Measurements from ENCODE around the gene IFNB1.
A peak's percentile ranks its signal among the peaks of the same experiment; 100 is the strongest.

IFNB1 gene

GRCh38 chr9:21077781-21078180, at the start of gene IFNB1:
Gene IFNB1 (minus strand): TSS chr9:21077942. CDS start chr9:21077869, 73 bp downstream.
- no peak for DNase-seq

DNA sequence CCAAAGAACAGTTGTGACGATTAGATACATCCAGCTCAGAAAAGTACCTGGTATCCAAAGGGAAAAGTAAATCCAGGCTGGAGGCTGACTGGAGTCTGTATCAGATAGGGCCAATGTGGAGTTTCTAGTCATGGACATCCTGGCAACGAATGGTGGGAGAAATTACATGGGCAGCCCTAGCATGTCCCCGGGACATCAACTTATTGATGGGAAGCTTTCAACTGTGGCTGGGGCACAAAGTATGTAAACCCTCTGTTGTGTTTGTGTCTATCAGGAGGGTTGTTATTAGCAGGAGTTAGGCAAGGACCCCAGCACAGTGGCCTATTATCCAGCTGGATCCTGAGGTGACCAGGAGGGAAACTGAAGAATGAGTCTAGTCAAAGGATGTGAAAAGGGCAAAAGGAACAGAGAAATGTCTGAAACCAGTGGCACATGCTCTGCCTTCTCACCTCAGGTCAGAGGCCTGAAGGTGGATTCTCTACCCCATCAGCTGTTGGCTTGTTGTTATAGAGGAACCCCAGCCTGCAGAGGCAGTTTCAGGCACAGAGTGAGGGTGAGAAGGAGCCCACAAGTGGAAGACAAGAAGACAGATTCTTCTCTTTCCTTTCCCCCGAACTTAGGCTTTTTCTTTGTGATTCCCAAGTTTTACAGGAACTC, 44.0 kb upstream of the IFNB1 start:
- no peak for DNase-seq

DNA sequence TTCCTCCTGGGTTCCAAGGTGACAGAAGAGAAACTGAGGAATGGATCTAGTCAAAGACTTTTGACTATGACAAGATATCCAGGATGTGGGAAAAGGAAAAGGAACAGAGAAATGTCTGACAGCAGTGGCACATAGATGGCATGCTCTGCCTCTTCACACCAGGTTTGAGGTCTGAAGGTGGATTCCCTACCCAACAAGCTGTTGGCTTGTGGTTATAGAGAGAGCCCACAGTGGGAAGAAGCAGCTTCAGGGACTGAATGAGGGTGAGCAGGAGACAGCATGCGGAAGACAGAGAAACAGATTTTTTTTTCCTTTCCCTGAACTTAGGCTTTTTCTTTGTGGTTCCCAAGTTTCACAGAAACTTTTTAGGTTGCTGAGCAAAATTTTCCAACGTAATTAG, 43.3 kb upstream of the IFNB1 start:
- no peak for DNase-seq

DNA sequence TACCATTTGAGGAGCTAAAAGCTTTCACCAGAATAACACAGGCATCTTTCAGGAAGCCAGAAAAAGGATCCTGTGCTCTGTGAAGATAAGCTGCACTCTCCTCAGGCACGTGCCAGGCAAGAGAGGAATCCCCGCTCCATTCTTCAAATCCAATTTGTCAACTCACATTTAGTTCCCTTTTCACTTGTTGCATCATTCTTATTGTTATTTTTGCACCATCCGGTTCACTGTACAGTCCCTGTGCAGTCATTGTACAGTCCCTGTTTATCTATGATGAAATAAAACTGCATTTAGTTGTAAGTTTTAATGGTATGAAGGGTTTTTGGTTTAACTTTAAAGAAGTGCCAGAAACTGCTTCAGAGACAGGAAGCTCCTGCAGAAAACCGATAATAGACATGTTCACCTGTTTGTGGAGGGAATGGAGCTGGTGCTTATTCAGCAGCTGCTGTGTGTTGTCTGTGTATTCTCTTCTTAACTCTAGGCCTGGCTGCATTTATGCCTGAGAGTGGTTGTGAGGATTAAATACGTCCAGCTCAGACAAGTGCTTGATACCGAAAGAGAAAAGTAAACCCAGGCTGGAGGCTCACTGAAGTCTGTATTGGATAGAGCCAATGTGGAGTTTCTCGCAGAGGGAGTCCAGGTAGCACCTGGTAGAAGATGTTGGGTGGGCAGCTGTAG, 41.5 kb upstream of the IFNB1 start:
- DNase-seq = peak; percentile 9

- DNase-seq = no peak
These were observed 36.6 kb upstream of the IFNB1 start for GRCh38 chr9:21114311-21114710.

GRCh38 chr9:21110708-21111576, 33.2 kb upstream of the IFNB1 start:
- no peak for DNase-seq

DNA sequence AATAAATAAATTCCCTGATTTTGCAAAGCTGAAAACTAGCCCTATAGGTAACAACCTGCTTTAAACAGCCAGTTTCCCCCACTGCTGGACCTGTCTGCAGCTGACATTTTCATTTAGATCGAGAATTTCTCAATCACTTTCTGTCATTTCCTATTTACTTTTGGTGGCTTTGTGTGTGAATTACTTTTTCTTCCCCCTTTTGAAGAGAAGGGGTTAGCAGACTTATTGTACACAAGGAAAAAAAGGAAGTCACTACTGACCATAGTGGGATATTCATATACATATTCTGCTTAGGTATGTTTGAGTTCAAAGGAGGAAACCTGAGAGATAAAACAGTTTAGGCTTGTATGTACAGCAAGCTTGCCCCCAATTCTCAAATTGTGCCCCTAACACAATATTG, 27.0 kb upstream of the IFNB1 start:
- DNase-seq = no peak

DNA sequence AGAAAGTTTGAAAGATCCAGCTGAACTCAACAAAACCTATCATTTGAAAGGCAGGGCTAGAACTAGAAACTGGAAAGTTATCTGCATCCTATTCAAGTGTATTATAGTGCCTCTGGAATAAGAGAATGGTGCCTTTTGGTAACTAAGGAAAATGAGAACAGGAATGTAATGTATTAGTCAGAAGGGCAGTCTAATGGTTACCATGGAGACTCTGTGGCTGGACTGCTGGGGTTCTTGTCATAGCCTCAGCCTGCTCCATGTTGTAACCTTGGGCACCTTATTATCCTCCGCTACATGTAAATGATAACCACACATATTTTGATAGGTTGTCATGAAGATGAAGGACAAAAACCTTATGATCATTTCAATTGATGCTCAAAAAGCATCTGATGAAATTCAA, 24.6 kb upstream of the IFNB1 start:
- DNase-seq = no peak

GRCh38 chr9:21097817-21098216, 20.1 kb upstream of the IFNB1 start:
- no peak for DNase-seq

- DNase-seq = no peak
These were observed 19.1 kb upstream of the IFNB1 start for GRCh38 chr9:21096901-21097255.

DNA sequence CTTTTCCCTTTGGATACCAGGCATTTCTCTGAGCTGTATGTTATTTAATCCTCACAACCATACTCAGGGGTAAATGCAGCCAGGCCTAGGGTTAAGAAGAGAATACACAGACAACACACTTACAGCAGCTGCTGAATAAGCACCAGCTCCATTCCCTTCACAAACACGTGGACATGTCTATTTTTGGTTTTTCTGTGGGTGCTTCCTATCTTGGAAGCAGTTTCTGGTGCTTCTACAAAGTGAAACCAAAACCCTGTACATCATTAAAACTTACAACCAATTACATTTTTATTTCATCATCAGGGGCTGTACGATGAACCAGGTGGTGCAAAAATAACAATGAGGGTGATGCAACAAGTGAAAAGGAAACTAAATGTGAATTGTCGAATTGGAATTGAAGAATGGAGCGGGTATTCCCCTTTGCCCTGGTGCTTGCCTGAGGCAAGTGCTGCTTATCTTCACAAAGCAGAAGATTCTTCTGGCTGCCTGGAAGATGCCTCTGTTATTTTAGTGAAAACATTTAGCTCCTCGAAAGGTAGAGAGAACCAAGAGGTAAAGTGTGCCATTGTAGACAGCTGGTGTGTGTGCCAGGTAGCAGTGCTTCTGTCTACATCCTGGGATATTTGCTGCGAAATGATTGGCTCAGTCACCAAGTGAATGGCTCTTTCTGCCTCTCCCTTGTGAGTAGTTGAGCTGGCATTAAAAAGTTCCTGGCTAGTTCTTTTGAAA, 18.6 kb upstream of the IFNB1 start:
- DNase-seq = peak; percentile 35

DNA sequence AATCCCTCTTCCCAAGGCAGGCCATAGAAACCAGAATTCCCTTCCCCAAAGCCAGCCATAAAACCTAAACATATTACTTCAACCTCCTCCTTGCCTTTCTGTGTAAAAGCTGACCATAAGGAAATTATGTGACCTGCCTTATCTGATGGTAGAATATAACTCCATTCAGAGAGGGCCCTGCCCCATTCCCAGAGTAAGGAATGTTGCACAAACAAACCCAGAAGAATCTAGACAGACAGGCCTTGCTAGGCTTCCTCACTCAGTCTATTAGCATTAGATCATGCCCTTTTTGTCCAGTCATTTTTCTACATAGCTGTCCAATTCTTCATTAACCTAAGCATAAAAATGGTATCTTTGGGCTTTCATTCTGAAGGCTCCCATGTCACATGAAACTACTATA, 17.8 kb upstream of the IFNB1 start:
- no peak for DNase-seq

- no peak for DNase-seq
These were observed 8.8 kb upstream of the IFNB1 start for GRCh38 chr9:21086538-21086937.

GRCh38 chr9:21085005-21085404, 7.3 kb upstream of the IFNB1 start:
- no peak for DNase-seq

GRCh38 chr9:21084242-21084850, 6.6 kb upstream of the IFNB1 start:
- DNase-seq = no peak

GRCh38 chr9:21082671-21083070, 4.9 kb upstream of the IFNB1 start:
- DNase-seq = no peak

- no peak for DNase-seq
These were observed 4.3 kb upstream of the IFNB1 start for GRCh38 chr9:21081999-21082398.

GRCh38 chr9:21081451-21081850, 3.7 kb upstream of the IFNB1 start:
- no peak for DNase-seq

DNA sequence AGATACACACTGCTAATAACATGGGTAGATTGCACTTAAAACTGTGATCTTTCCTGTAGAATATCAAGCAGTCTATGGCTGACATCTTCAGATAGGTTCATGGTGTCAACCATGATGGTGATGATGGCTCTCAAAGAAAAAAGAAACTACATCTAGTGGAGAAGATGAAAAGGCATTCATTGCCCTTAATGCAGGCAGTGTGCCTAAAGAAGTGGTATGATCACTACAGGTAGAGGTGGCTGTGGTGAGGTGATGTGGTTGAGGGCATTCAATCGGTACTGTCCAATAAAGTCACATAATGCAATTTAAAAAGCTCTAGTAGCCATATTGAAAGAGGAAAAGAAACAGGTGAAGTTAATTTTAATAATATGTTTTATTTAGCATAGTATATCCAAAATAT, 3.1 kb upstream of the IFNB1 start:
- no peak for DNase-seq

DNA sequence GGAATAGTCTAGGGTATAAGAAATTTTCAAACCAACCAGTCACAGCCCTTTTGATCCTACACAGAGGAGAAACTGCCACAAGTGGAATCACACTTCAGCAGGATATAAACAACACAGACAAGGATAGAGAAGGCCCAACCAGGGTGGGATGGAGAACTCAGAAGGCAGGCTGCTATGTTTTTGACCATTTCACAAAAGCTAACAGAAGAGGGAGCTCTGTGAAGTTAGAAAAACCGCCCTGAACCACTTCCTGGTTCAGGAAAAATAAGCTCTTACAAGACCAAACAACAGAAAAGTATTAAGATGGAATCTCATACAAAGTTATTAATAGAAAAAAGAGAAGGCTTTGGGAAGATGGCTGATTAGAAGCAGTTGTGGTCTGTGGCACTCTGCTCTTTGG, 960 bp upstream of the IFNB1 start:
- DNase-seq = no peak

GRCh38 chr9:21075484-21075883, 2.3 kb downstream of the IFNB1 start:
- no peak for DNase-seq

DNA sequence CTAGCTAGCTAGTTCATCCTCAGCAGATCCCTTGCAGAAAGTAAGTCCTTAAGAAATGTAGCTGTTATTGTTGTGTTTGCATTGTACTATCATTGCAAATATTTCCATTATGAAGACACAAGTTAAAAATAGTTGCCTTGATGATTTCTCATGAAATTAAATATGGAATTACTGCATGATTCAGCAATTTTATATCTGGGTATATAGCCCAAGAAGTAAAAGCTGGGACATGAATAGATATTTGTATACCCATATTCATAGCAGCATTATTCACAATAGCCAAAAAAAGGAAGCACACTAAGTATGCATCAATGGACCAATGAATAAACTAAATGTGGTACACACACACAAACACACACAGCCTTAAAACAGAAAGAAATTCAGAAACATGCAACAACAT, 6.8 kb downstream of the IFNB1 start:
- no peak for DNase-seq

DNA sequence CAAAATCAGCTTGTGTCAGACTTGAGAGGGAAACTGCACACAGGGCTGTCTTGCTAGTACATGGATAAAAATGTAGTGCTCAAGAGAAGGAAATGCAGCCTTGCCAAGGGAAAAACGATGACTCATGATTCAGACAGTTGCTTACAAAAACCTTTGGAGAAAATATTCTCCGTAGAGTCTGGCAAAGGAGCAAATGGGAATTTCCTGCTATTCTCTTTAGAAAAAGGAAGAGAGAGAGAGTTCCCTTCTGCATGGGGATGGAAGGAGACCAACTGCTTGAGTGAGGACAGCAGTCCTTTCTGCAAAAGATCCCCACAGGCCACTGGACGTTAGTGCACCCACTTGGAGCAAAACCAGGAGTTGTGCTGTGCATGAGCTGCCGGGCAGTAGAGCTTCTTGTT, 7.6 kb downstream of the IFNB1 start:
- no peak for DNase-seq
